Breast epithelium (tissue), 4 donors: Measurements from ENCODE around the gene PKNOX2. TPM values are rescaled to one million over a fixed set of nuclear protein-coding genes. Genes with fewer than 3 reads are reported as not detected.

Experiments used
- DNase-seq, 2 donors: peaks; one replicate each; pipeline ENCODE4 v3.0.0-alpha.2; 2019; ENCODE audit warnings: low spot score in 2 of 2
- H3K27ac ChIP-seq, 2 donors: fragments of 200-600 bp; sonication (generic) in 1 of 2; one replicate each; pipeline ENCODE4 v1.5.1; 2016 to 2019; ENCODE audit warnings: mild to moderate bottlenecking in 1 of 2
- H3K27me3 ChIP-seq, 2 donors: fragments of 200-600 bp; sonication (generic) in 1 of 2; one replicate each; pipeline versions ENCODE4 v1.5.1 to v1.6.0; 2017 to 2019; ENCODE audit warnings: control low read depth in 1 of 2, mild to moderate bottlenecking in 1 of 2
- H3K36me3 ChIP-seq: fragments of 200-600 bp; one replicate; pipeline ENCODE4 v1.5.1; 2019
- H3K4me1 ChIP-seq, 2 donors: fragments of 200-600 bp; sonication (generic); one replicate each; pipeline ENCODE4 v1.5.1; 2016 to 2019; ENCODE audit warnings: control low read depth in 1 of 2
- H3K4me3 ChIP-seq, 3 donors: fragments of 200-600 bp; sonication (generic); 1 replicate in 2 of 3; 2 replicates in 1 of 3; pipeline ENCODE4 v1.5.1; 2016 to 2019; ENCODE audit warnings: mild to moderate bottlenecking in 3 of 3, moderate library complexity in 2 of 3
- H3K9me3 ChIP-seq, 2 donors: fragments of 200-600 bp; sonication (generic) in 1 of 2; one replicate each; pipeline ENCODE4 v1.5.1; 2016 to 2019; ENCODE audit warnings: control low read depth in 1 of 2
- CTCF ChIP-seq, 3 donors: fragments of 450-650 bp; IDR thresholded peaks; one replicate each; pipeline ENCODE4 v1.5.1; 2016 to 2017; ENCODE audit warnings: antibody characterized with exemption in 3 of 3, mild to moderate bottlenecking in 3 of 3, moderate library complexity in 3 of 3
- POLR2A ChIP-seq: fragments of 450-650 bp; IDR thresholded peaks from one replicate; pipeline ENCODE4 v1.6.1; 2016; ENCODE audit warnings: antibody characterized with exemption, mild to moderate bottlenecking, moderate library complexity
- POLR2AphosphoS5 ChIP-seq, 3 donors: sonication (generic); formaldehyde crosslinking; IDR thresholded peaks; one replicate each; pipeline ENCODE4 v1.6.1; 2017; ENCODE audit warnings: antibody characterized with exemption in 3 of 3
- intact Hi-C: fragments of 100-400 bp; cut with DNase I; formaldehyde crosslinking; loops from one replicate; pipeline ENCODE4 v1.15.1; 2023; ENCODE audit warnings: low total_unique reads
- total RNA-seq, 3 donors: library from RNA; depleted of rRNA; stranded (reverse); fragments of >200 nt; gene quantifications; one replicate each; pipeline ENCODE4 v1.1.0, GENCODE V29; 2016

Gene PKNOX2
- total RNA-seq, 3 donors from 2014 or later = 0.32 to 1.0 (median 0.66) TPM

DNA sequence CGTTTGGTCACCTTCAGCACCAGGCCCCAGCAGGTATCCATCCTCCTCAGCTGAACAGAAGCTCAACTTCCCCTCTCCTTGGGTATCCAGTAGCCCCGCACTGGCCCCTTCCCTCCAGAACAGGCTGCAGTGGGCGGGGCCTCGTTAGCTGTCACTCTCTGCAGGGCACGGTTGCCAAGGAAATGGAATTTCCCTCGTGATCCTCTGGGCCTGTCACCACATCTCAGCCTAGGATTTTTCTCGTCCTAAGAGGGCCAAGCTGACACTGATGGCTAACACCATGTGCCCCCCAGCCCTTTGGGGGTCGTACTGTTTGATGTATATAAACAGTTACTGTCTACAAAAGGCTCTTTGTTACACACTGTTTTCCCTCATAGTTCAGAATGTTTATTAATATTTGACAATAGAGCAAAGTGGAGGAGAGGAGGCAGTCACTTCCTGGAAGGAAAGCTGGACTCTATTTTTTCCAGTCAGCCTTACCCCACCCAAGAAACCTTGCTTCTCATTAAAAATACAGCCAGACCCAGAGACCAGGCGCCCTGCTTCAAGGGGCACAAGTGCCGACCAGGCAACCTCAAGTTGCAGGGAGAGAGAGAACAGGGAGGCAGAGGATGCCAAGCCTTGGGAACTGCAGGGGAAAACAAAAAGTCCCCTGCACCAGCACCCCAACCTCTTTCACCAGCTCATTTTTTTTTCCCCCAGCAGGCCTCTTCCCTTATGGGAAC, 287.0 kb downstream of the PKNOX2 start:
- Histone ChIP-seq H3K27me3 (no peaks in the 10 kb centered on the region), H3K36me3 (no peaks in the 10 kb centered on the region), H3K4me1 (no peaks in the 10 kb centered on the region), H3K27ac (peak overlapping the region in 1 of 2 donors; percentile 13), H3K9me3 (no peaks in the 10 kb centered on the region), H3K4me3 (no peak overlapping the region)
- TF ChIP-seq POLR2AphosphoS5 (IDR thresholded peaks at IDR 0.05) = no peak
- TF ChIP-seq CTCF (IDR thresholded peaks at IDR 0.05) = no peak
- no peak for TF ChIP-seq POLR2A
- intact Hi-C loops = no loop called here
- no peak for DNase-seq

DNA sequence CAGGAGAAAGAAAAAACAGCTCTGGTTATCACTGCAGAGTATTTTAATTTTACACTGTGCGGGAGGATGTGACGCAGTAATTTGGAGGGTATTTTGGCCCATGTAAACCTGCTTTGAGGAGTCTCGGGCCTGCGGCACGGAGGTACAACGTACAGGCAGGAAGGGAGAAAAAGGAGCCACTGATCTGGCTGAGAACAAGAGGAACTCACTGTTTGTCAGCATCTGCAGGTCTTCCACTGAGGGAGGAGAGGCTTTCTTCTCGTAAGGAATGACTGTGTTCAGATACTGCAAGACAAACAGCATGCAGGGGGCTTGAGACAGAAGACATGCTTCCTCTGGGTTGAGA, 287.5 kb downstream of the PKNOX2 start:
- H3K27me3 ChIP-seq = no peaks in the 10 kb centered on the region
- no peaks in the 10 kb centered on the region for H3K4me1 ChIP-seq
- intact Hi-C loops = no loop called here
- no peak overlapping the region for H3K4me3 ChIP-seq
- no peaks in the 10 kb centered on the region for H3K9me3 ChIP-seq
- no peak overlapping the region for H3K27ac ChIP-seq
- DNase-seq = no peak
- TF ChIP-seq POLR2A = no peak
- no peak for TF ChIP-seq CTCF (IDR thresholded peaks at IDR 0.05)
- TF ChIP-seq POLR2AphosphoS5 (IDR thresholded peaks at IDR 0.05) = no peak
- H3K36me3 ChIP-seq = no peaks in the 10 kb centered on the region

- Histone ChIP-seq H3K9me3 (no peaks in the 10 kb centered on the region), H3K4me1 (no peaks in the 10 kb centered on the region), H3K4me3 (no peak overlapping the region), H3K36me3 (no peaks in the 10 kb centered on the region), H3K27ac (no peak overlapping the region), H3K27me3 (no peaks in the 10 kb centered on the region)
- no peak for DNase-seq
- no peak for TF ChIP-seq POLR2A
- no peak for TF ChIP-seq CTCF (IDR thresholded peaks at IDR 0.05)
- no peak for TF ChIP-seq POLR2AphosphoS5 (IDR thresholded peaks at IDR 0.05)
- intact Hi-C loops = no loop called here
These were observed 289.5 kb downstream of the PKNOX2 start for GRCh38 chr11:125454047-125454446.

- no peak overlapping the region for H3K27ac ChIP-seq
- H3K27me3 ChIP-seq = no peaks in the 10 kb centered on the region
- DNase-seq = no peak
- no peak for TF ChIP-seq CTCF (IDR thresholded peaks at IDR 0.05)
- no peak for TF ChIP-seq POLR2A
- TF ChIP-seq POLR2AphosphoS5 (IDR thresholded peaks at IDR 0.05) = no peak
- intact Hi-C loops = no loop called here
- H3K9me3 ChIP-seq = no peaks in the 10 kb centered on the region
- no peak overlapping the region for H3K4me3 ChIP-seq
- no peaks in the 10 kb centered on the region for H3K36me3 ChIP-seq
- H3K4me1 ChIP-seq = no peaks in the 10 kb centered on the region
These were observed 291.3 kb downstream of the PKNOX2 start for GRCh38 chr11:125455851-125456250.

- no peaks in the 10 kb centered on the region for H3K36me3 ChIP-seq
- H3K27me3 ChIP-seq = no peaks in the 10 kb centered on the region
- DNase-seq = no peak
- TF ChIP-seq POLR2A (no peak), CTCF (IDR thresholded peaks at IDR 0.05) (no peak), POLR2AphosphoS5 (IDR thresholded peaks at IDR 0.05) (no peak)
- intact Hi-C loops = no loop called here
- H3K4me1 ChIP-seq = no peaks in the 10 kb centered on the region
- peak overlapping the region in 1 of 3 donors; percentile 1 for H3K4me3 ChIP-seq
- no peaks in the 10 kb centered on the region for H3K9me3 ChIP-seq
- peak overlapping the region in 1 of 2 donors; percentile 9 for H3K27ac ChIP-seq
These were observed 293.3 kb downstream of the PKNOX2 start for GRCh38 chr11:125457814-125458343.
